ENCODE results near the gene PRX. TPM values are rescaled to one million over a fixed set of nuclear protein-coding genes. Genes with fewer than 3 reads are reported as not detected.

PRX gene
- total and polyA plus RNA-seq, 2 of the 13 experiments (the other 11 are each of a cell fraction or from before 2014, with no cell fraction given): 0.66 TPM

DNA sequence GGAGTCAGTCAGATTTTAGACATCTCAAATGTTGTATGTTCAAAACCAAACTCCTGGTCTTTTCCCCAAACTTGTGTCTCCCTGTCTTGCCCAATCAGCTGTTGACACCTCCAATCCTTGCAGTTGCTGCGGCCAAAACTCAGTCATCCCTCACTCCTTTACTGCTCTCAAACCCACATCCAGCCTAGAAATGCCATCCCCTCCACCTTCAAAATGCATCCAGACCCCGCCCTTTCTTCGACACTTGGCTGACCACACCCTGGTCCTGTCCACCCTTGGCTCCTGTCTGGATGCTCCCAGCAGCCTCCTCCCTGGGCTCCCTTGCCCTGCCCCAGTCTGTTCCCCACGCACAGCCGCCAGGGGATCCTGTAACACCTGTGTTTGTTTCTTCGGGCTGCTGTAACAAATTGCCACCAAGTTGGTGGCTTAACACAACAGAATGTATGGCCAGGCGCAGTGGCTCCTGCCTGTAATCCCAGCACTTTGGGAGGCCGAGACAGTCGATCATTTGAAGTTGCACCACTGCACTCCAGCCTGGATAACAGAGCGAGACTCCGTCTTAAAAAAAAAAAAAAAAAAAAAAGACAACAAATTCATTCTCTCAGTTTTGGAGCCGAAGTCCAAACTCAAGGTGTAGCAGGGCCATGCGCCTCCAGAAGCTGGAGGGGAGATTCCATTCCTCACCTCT, 53.0 kb downstream of the PRX start (continued):
- no peak for TF ChIP-seq ZNF224 (CRISPR knock-in tag; IDR thresholded peaks at IDR 0.05)
- no peak for TF ChIP-seq KDM5A (IDR thresholded peaks at IDR 0.05; ENCODE audit: borderline replicate concordance, low read length)

DNA sequence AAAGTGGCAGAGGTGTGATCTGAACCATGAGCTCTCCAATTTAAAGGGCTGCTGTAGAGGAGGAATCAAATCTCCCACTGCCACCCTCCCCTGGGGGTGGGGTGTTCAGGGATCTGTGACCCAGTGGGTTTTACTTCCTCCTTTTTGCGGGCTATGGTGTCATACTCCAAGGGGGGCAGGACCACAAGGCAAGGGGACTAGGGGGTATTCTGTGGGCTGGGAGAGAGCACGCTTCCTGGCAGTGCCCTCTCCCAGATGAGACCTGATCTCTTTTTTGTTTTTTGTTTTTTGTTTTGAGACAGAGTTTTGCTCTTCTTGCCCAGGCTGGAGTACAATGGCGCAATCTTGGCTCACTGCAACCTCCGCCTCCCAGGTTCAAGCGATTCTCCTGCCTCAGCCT, 54.4 kb downstream of the PRX start:
- no peaks in the 10 kb centered on the region for H3K9me3 ChIP-seq (ENCODE audit: low read length)
- TF ChIP-seq ZNF746 (CRISPR knock-in tag; IDR thresholded peaks at IDR 0.05) (no peak), MAFF (IDR thresholded peaks at IDR 0.05; ENCODE audit: low read depth, low read length) (no peak), FOXA3 (CRISPR knock-in tag; IDR thresholded peaks at IDR 0.05) (no peak), ZNF280B (CRISPR knock-in tag; IDR thresholded peaks at IDR 0.05; ENCODE audit: borderline replicate concordance) (no peak), ZIK1 (CRISPR knock-in tag; IDR thresholded peaks at IDR 0.05; ENCODE audit: borderline replicate concordance, low read depth) (no peak), ARID3A (IDR thresholded peaks at IDR 0.05; ENCODE audit: low read depth, low read length) (no peak), MED1 (CRISPR knock-in tag; IDR thresholded peaks at IDR 0.05) (no peak), CBX5 (CRISPR knock-in tag; IDR thresholded peaks at IDR 0.05; ENCODE audit: borderline replicate concordance) (no peak), KAT2B (IDR thresholded peaks at IDR 0.05; ENCODE audit: borderline replicate concordance, low read depth, low read length) (no peak), SATB2 (CRISPR knock-in tag; IDR thresholded peaks at IDR 0.05) (no peak), DPF2 (CRISPR knock-in tag; IDR thresholded peaks at IDR 0.05; ENCODE audit: borderline replicate concordance, low read depth) (no peak), SNAI1 (CRISPR knock-in tag; IDR thresholded peaks at IDR 0.05; ENCODE audit: borderline replicate concordance) (no peak), ZNF292 (CRISPR knock-in tag; IDR thresholded peaks at IDR 0.05; ENCODE audit: borderline replicate concordance, low read depth) (no peak), ATF3 (CRISPR knock-in tag; IDR thresholded peaks at IDR 0.05) (no peak)
- no peak overlapping the region for H3K27ac ChIP-seq (ENCODE audit: extremely low read length, insufficient read depth, low read length)
- H3K36me3 ChIP-seq (replicated peaks in 1 of 2; ENCODE audit: control insufficient read depth in 1 of 2, insufficient read depth in 2 of 2, low read length in 2 of 2): no peaks in the 10 kb centered on the region; a peak in 1 of 5 replicates
- intact Hi-C loops (cut with micrococcal nuclease; ENCODE audit: unreplicated experiment) (no loop called here), in situ Hi-C loops (cut with HindIII; ENCODE audit: extremely low pct_ligation_motif_present, low pct_unique_long_range_greater_than_20kb) (no loop called here)
- no TSS peak for BruUV-seq (replicated peaks)
- WGBS (ENCODE audit: low lambda C conversion rate): 100% methylated on average over 5 of the region's 5 CpGs
- no peak overlapping the region for H2AFZ ChIP-seq (ENCODE audit: low read length)
- no peaks in the 10 kb centered on the region for H3K27me3 ChIP-seq (ENCODE audit: control insufficient read depth in 1 of 2, insufficient read depth in 2 of 2, low read length in 2 of 2)
- ATAC-seq (no peak), DNase-seq (ENCODE audit: low spot score) (no peak), FAIRE-seq (no peak)
- H3K4me1 ChIP-seq (ENCODE audit: insufficient read depth, low read length): peaks cover 7% of the 10 kb centered on the region
- H3K9ac ChIP-seq (ENCODE audit: insufficient read depth, low read depth, low read length): no peak overlapping the region
- ChIA-PET POLR2A (no interaction called here), CTCF (ENCODE audit: low intra/inter-chr PET ratio, low total read pairs) (no interaction called here)
- H3K4me2 ChIP-seq (ENCODE audit: low read depth, low read length): no peak overlapping the region
- H3K79me2 ChIP-seq (ENCODE audit: insufficient read depth, low read length): no peaks in the 10 kb centered on the region
- no peak overlapping the region for H3K4me3 ChIP-seq (replicated peaks in 1 of 3; ENCODE audit: insufficient read depth in 1 of 3, low read depth in 2 of 3, low read length in 3 of 3)
- H4K20me1 ChIP-seq (ENCODE audit: insufficient read depth, low read length): no peaks in the 10 kb centered on the region

Data from HepG2 (cell line).